GM12878 (cell line): ENCODE results near the gene GGT5. TPM values are rescaled to one million over a fixed set of nuclear protein-coding genes. Genes with fewer than 3 reads are reported as not detected.

Experiments used
- ATAC-seq: fragments of 200-7000 bp; cut with Tn5 transposase; 3 replicates; pipeline ENCODE4 v1.9.1; 2020; ENCODE audit warnings: mild to moderate bottlenecking, moderate library complexity
- BruUV-seq: library from RNA; stranded (reverse); fragments of 400-500 nt; replicated peaks from 2 replicates; lab custom pipeline; 2021; lab: Mats Ljungman, UMichigan
- CTCF ChIA-PET: fragments of 300-600 bp; sonication (Branson Sonifier 250); formaldehyde crosslinking; extraction: SDS; loops from one replicate; lab custom pipeline; 2021; ENCODE audit warnings: inconsistent platforms; lab: Yijun Ruan, JAX
- POLR2A ChIA-PET: fragments of 350-600 bp; formaldehyde crosslinking; extraction: SDS; loops from one replicate; lab custom pipeline; 2021; ENCODE audit warnings: inconsistent platforms; lab: Charles Lee
- RAD21 ChIA-PET: fragments of 300-600 bp; sonication (Branson Sonifier 250); formaldehyde crosslinking; loops from one replicate; lab custom pipeline; 2023; ENCODE audit warnings: antibody characterized with exemption; ENCODE audit not compliant: unreplicated experiment; lab: Charles Lee
- SMC1A ChIA-PET: fragments of 300-600 bp; sonication (Branson Sonifier 250); formaldehyde crosslinking; loops from one replicate; lab custom pipeline; 2023; ENCODE audit not compliant: unreplicated experiment, uncharacterized antibody; lab: Charles Lee
- DNase-seq: peaks from one replicate; pipeline ENCODE4 v3.0.0-alpha.2; 2011; ENCODE audit warnings: low read depth, low spot score
- FAIRE-seq: peaks from 3 replicates; lab custom pipeline; 2011; peaks lifted over from hg19 to GRCh38; lab: Jason Lieb, UNC
- H2AFZ ChIP-seq: 2 replicates; pipeline ENCODE4 v1.6.0; 2011; ENCODE audit warnings: low read depth, low read length, control low read depth; ENCODE audit not compliant: control insufficient read depth
- H3K27ac ChIP-seq: 2 replicates; pipeline ENCODE4 v1.5.1; 2011; ENCODE audit warnings: control low read depth; ENCODE audit not compliant: control insufficient read depth, insufficient read depth
- H3K27me3 ChIP-seq, 2 experiments: replicated peaks in 1 of 2; 2 replicates each; pipeline versions ENCODE4 v1.6.0 to v1.6.1; 2011; ENCODE audit warnings: low read length in 1 of 2; ENCODE audit not compliant: control insufficient read depth in 2 of 2, insufficient read depth in 2 of 2
- H3K36me3 ChIP-seq, 2 experiments: 2 replicates each; pipeline ENCODE4 v1.5.1; 2011; ENCODE audit warnings: low read length in 1 of 2; ENCODE audit not compliant: control insufficient read depth in 2 of 2, insufficient read depth in 2 of 2
- H3K4me1 ChIP-seq: 2 replicates; pipeline ENCODE4 v1.6.1; 2011; ENCODE audit warnings: mild to moderate bottlenecking, low read length, moderate library complexity, mixed read lengths; ENCODE audit not compliant: control insufficient read depth, insufficient read depth
- H3K4me2 ChIP-seq: 2 replicates; pipeline ENCODE4 v1.6.0; 2011; ENCODE audit warnings: control low read depth; ENCODE audit not compliant: control insufficient read depth, insufficient read depth
- H3K4me3 ChIP-seq: fragments of 200-600 bp; sonication (generic); 2 replicates; pipeline ENCODE4 v1.5.1; 2016
- H3K79me2 ChIP-seq: 2 replicates; pipeline ENCODE4 v1.6.0; 2011; ENCODE audit warnings: low read length; ENCODE audit not compliant: control insufficient read depth, insufficient read depth
- H3K9ac ChIP-seq: 2 replicates; pipeline ENCODE4 v1.8.0; 2011; ENCODE audit warnings: low read length, control low read depth, mixed read lengths; ENCODE audit not compliant: control insufficient read depth, insufficient read depth
- H3K9me3 ChIP-seq: replicated peaks from 3 replicates; pipeline ENCODE4 v1.5.1; 2011; ENCODE audit warnings: mild to moderate bottlenecking, low read length; ENCODE audit not compliant: control insufficient read depth, insufficient read depth
- H4K20me1 ChIP-seq: 2 replicates; pipeline ENCODE4 v1.6.0; 2011; ENCODE audit not compliant: control insufficient read depth, insufficient read depth
- HDAC2 ChIP-seq: fragments of 200-600 bp; sonication (generic); IDR thresholded peaks from 2 replicates; pipeline ENCODE4 v1.6.1; 2017
- MTA2 ChIP-seq: fragments of 450-650 bp; IDR thresholded peaks from 2 replicates; pipeline ENCODE4 v1.6.1; 2016; ENCODE audit warnings: low read depth, mild to moderate bottlenecking, moderate library complexity
- MTA3 ChIP-seq: IDR thresholded peaks from 2 replicates; pipeline ENCODE4 v1.6.1; 2012; ENCODE audit warnings: low read length, inconsistent platforms, borderline replicate concordance
- PAX5 ChIP-seq: IDR thresholded peaks from 2 replicates; pipeline ENCODE4 v1.6.1; 2011; ENCODE audit warnings: low read depth, low read length, borderline replicate concordance
- SIN3A ChIP-seq: IDR thresholded peaks from 2 replicates; pipeline ENCODE4 v1.6.1; 2012; ENCODE audit warnings: low read depth, low read length, improper control_type of control experiment
- SIX5 ChIP-seq: IDR thresholded peaks from 2 replicates; pipeline ENCODE4 v1.6.1; 2011; ENCODE audit warnings: mild to moderate bottlenecking, low read depth, low read length, moderate library complexity; ENCODE audit not compliant: severe bottlenecking
- SUPT20H ChIP-seq: IDR thresholded peaks from 2 replicates; pipeline ENCODE4 v1.6.1; 2011; ENCODE audit warnings: low read depth, mild to moderate bottlenecking, low read length, moderate library complexity, borderline replicate concordance; ENCODE audit not compliant: control insufficient read depth
- TCF7 ChIP-seq: IDR thresholded peaks from 2 replicates; pipeline ENCODE4 v1.6.1; 2014; ENCODE audit warnings: antibody characterized with exemption, borderline replicate concordance
- WRNIP1 ChIP-seq: IDR thresholded peaks from 2 replicates; pipeline ENCODE4 v1.6.1; 2011; ENCODE audit warnings: low read depth, low read length, improper control_type of control experiment, borderline replicate concordance
- WGBS: methylation state at CpG from one replicate; pipeline ENCODE4 v1.1.6; 2016; ENCODE audit warnings: low lambda C conversion rate; ENCODE audit not compliant: insufficient replicate concordance, insufficient coverage; ENCODE audit errors: missing lambda C conversion rate; 5-methylcytosine and 5-hydroxymethylcytosine counted together
- in situ Hi-C: fragments of 300-500 bp; cut with MboI; formaldehyde crosslinking; loops from 9 replicates; pipeline ENCODE4 v1.14.3; 2018; ENCODE audit warnings: mixed read lengths
- intact Hi-C: fragments of 100-400 bp; cut with micrococcal nuclease; formaldehyde crosslinking; loops from one replicate; pipeline ENCODE4 v1.14.2; 2022; ENCODE audit not compliant: unreplicated experiment
- polyA plus RNA-seq, 11 experiments: library from polyadenylated mRNA; depleted of rRNA in 4 of 11; unstranded in 6 of 11; stranded (reverse) in 5 of 11; fragments of >200 nt; fragmentation: Nextera tagmentation in 4 of 11; fragmentation: Illumina TruSeq in 1 of 11; extraction: Ambion mirVana in 4 of 11; extraction: Trizol in 1 of 11; gene quantifications; 1 replicate in 1 of 11; 2 replicates in 10 of 11; pipeline versions ENCODE4 v1.2.1 to v1.2.3, GENCODE V29; 2011 to 2016; ENCODE audit warnings: inconsistent platforms in 2 of 11, missing spikeins in 2 of 11, low read depth in 1 of 11
- total RNA-seq, 4 experiments: library from RNA; depleted of rRNA in 3 of 4; stranded (reverse); fragments of >200 nt in 3 of 4; fragmentation: Illumina TruSeq in 1 of 4; extraction: Trizol in 1 of 4; gene quantifications; 2 replicates each; pipeline versions ENCODE4 v1.2.1 to v1.2.3, GENCODE V29; 2013 to 2021

Gene GGT5
- total and polyA plus RNA-seq, 10 of the 15 experiments (the other 5 are each of a cell fraction or from before 2014, with no cell fraction given): 0.34 TPM; not detected in 9

DNA sequence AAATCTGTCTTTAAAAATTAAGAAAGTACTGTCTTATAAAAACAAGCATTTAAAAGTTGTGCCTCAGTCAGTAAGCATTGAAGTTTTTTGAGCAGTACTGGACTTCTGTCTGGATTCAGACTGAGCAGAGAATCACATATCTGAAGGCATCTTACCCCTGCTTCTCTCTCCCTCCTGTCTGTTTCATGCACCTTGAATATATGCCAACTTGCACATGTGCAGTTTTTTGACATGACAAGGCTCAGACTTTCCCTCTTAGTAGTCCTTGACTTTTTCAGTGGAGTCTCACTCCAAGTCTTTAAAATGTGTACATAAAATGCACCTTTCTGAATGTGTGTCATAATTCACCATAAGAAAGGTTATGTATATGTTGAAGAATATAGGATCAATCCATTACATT, 45.6 kb upstream of the GGT5 start:
- Histone ChIP-seq H3K4me3 (no peak overlapping the region), H3K27me3 (no peaks in the 10 kb centered on the region), H3K36me3 (no peaks in the 10 kb centered on the region), H4K20me1 (no peaks in the 10 kb centered on the region), H3K4me2 (no peak overlapping the region), H3K4me1 (peaks cover 26% of the 10 kb centered on the region), H3K79me2 (peaks cover 32% of the 10 kb centered on the region), H2AFZ (no peak overlapping the region), H3K27ac (peak overlapping the region; percentile 6; the same call in 1 of the 2 replicates), H3K9ac (no peak overlapping the region), H3K9me3 (no peaks in the 10 kb centered on the region)
- POLR2A ChIA-PET: no interaction called here
- no peak for ATAC-seq
- in situ Hi-C loops (no loop called here), intact Hi-C loops (no loop called here)
- SMC1A ChIA-PET: interaction anchor here (1.3 kb wide), 1 partner anchor 19 kb away, joined by 4 read pairs; no protein-coding TSS in a partner anchor
- BruUV-seq: no TSS peak
- CTCF ChIA-PET: no interaction called here
- RAD21 ChIA-PET: no interaction called here
- FAIRE-seq: no peak
- DNase-seq: no peak
- TF ChIP-seq TCF7: no peak
- no peak for TF ChIP-seq MTA2
- no peak for TF ChIP-seq HDAC2
- no peak for TF ChIP-seq SIX5
- no peak for TF ChIP-seq SUPT20H
- no peak for TF ChIP-seq MTA3

DNA sequence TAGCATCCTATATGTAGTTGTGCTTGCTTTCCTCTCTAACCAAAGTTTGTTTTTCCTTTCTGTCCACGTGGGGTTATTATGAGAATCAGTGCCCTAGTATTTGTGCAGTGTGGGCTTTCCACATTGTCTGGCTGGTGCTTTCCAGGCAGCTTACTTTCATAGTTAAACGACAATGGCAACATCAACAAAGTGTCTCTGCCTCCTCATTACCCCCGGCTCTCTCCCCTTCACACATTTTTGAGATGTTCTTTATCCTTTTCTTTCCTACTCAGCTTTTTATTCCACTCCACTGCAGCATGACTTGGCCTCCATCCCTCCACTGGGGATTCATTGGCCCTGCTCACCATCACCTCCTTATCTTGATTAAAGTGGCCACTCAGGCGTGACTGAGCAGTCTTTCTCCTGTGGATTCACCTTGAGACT, 44.9 kb upstream of the GGT5 start:
- CTCF ChIA-PET: interaction anchor here (3.0 kb wide), 1 partner anchor 17 kb away, joined by 8 read pairs; no protein-coding TSS in a partner anchor
- no peak for DNase-seq
- H3K27me3 ChIP-seq: no peaks in the 10 kb centered on the region
- peak; percentile 43; the same call in 1 of the 2 replicates for TF ChIP-seq TCF7
- no peak for TF ChIP-seq SIN3A
- TF ChIP-seq PAX5: peak; percentile 65; the same call in 1 of the 2 replicates
- no peak for TF ChIP-seq WRNIP1
- TF ChIP-seq, all 136 proteins: peak for 2
- Histone ChIP-seq H3K27ac (peak overlapping the region; percentile 6; the same call in 1 of the 2 replicates), H3K4me1 (peaks cover 33% of the 10 kb centered on the region), H3K4me3 (no peak overlapping the region), H3K9ac (peak overlapping the region; percentile 0; the same call in 1 of the 2 replicates), H3K4me2 (peak overlapping the region; percentile 31), H2AFZ (no peak overlapping the region), H4K20me1 (no peaks in the 10 kb centered on the region), H3K79me2 (peaks cover 39% of the 10 kb centered on the region), H3K36me3 (no peaks in the 10 kb centered on the region), H3K9me3 (no peaks in the 10 kb centered on the region)
- WGBS: 8% methylated on average over 4 of the region's 4 CpGs
- in situ Hi-C loops (no loop called here), intact Hi-C loops (no loop called here)
- FAIRE-seq: no peak
- ChIA-PET POLR2A (no interaction called here), SMC1A (interaction anchor here (0.6 to 1.3 kb wide), 4 partner anchors 9 to 152 kb away, joined by 3 read pairs; no protein-coding TSS in a partner anchor), RAD21 (no interaction called here)
- BruUV-seq: no TSS peak
- peak; percentile 67 for ATAC-seq
